Neutrophil (primary cell): ENCODE results near the gene LAMA5.
A peak's percentile ranks its signal among the peaks of the same experiment; 100 is the strongest.

Experiments
- H3K27ac ChIP-seq: fragments of 200-600 bp; sonication (generic); 2 replicates; pipeline ENCODE4 v1.5.1; 2016; ENCODE audit warnings: mild to moderate bottlenecking, moderate library complexity
- H3K27me3 ChIP-seq: fragments of 200-600 bp; sonication (generic); 2 replicates; pipeline ENCODE4 v1.6.0; 2016; ENCODE audit warnings: mild to moderate bottlenecking
- H3K36me3 ChIP-seq: fragments of 200-600 bp; sonication (generic); 2 replicates; pipeline ENCODE4 v1.5.1; 2017
- H3K4me1 ChIP-seq, 2 experiments: fragments of 200-600 bp in 1 of 2; sonication (generic) in 1 of 2; 1 replicate in 1 of 2; 2 replicates in 1 of 2; pipeline versions ENCODE4 v1.5.1 to v1.6.1; 2013 to 2016; ENCODE audit warnings: low read depth in 1 of 2, low read length in 1 of 2, mild to moderate bottlenecking in 1 of 2, moderate library complexity in 1 of 2; ENCODE audit not compliant: control insufficient read depth in 1 of 2, insufficient read depth in 1 of 2
- H3K4me3 ChIP-seq, 2 experiments: fragments of 200-600 bp in 1 of 2; sonication (generic) in 1 of 2; 1 replicate in 1 of 2; 2 replicates in 1 of 2; pipeline ENCODE4 v1.5.1; 2013 to 2016; ENCODE audit warnings: low read depth in 1 of 2, low read length in 1 of 2, mild to moderate bottlenecking in 1 of 2, moderate library complexity in 1 of 2
- H3K9me3 ChIP-seq: fragments of 200-600 bp; sonication (generic); 2 replicates; pipeline ENCODE4 v1.5.1; 2016
- CTCF ChIP-seq: fragments of 200-600 bp; sonication (generic); IDR thresholded peaks from 2 replicates; pipeline ENCODE4 v1.5.1; 2016; ENCODE audit warnings: antibody characterized with exemption

LAMA5 gene

GRCh38 chr20:62267543-62267942, 99.6 kb downstream of the LAMA5 start:
- TF ChIP-seq CTCF = no peak
- H3K9me3 ChIP-seq = no peaks in the 10 kb centered on the region
- no peak overlapping the region for H3K27ac ChIP-seq
- H3K36me3 ChIP-seq = peaks cover 89% of the 10 kb centered on the region
- H3K4me1 ChIP-seq = no peaks in the 10 kb centered on the region
- H3K27me3 ChIP-seq = no peaks in the 10 kb centered on the region
- no peak overlapping the region for H3K4me3 ChIP-seq

GRCh38 chr20:62266851-62267250, 100.3 kb downstream of the LAMA5 start:
- TF ChIP-seq CTCF = no peak
- Histone ChIP-seq H3K36me3 (peaks cover 89% of the 10 kb centered on the region), H3K4me1 (no peaks in the 10 kb centered on the region)

GRCh38 chr20:62266340-62266739, 100.8 kb downstream of the LAMA5 start:
- H3K27ac ChIP-seq = peak overlapping the region; percentile 7
- no peak for TF ChIP-seq CTCF
- H3K36me3 ChIP-seq = peaks cover 89% of the 10 kb centered on the region
- H3K9me3 ChIP-seq = no peaks in the 10 kb centered on the region
- no peaks in the 10 kb centered on the region for H3K27me3 ChIP-seq
- no peaks in the 10 kb centered on the region for H3K4me1 ChIP-seq
- no peak overlapping the region for H3K4me3 ChIP-seq

More at GRCh38 chr20:62266851-62267250, 100.3 kb downstream of the LAMA5 start:
- H3K9me3 ChIP-seq = no peaks in the 10 kb centered on the region
- no peak overlapping the region for H3K27ac ChIP-seq
- no peak overlapping the region for H3K4me3 ChIP-seq
- H3K27me3 ChIP-seq = no peaks in the 10 kb centered on the region

GRCh38 chr20:62265365-62265764, 101.7 kb downstream of the LAMA5 start:
- TF ChIP-seq CTCF = no peak
- Histone ChIP-seq H3K4me1 (no peaks in the 10 kb centered on the region), H3K9me3 (no peaks in the 10 kb centered on the region), H3K4me3 (no peak overlapping the region), H3K27me3 (no peaks in the 10 kb centered on the region), H3K27ac (peak overlapping the region; percentile 7), H3K36me3 (peaks cover 94% of the 10 kb centered on the region)

GRCh38 chr20:62263396-62263795, 103.7 kb downstream of the LAMA5 start:
- Histone ChIP-seq H3K27ac (no peak overlapping the region), H3K27me3 (no peaks in the 10 kb centered on the region), H3K4me3 (no peak overlapping the region), H3K36me3 (peaks cover 96% of the 10 kb centered on the region), H3K4me1 (no peaks in the 10 kb centered on the region), H3K9me3 (no peaks in the 10 kb centered on the region)
- no peak for TF ChIP-seq CTCF

GRCh38 chr20:62262064-62262463, 105.0 kb downstream of the LAMA5 start:
- Histone ChIP-seq H3K27me3 (no peaks in the 10 kb centered on the region), H3K27ac (no peak overlapping the region), H3K4me3 (no peak overlapping the region), H3K36me3 (peaks cover 100% of the 10 kb centered on the region), H3K9me3 (no peaks in the 10 kb centered on the region), H3K4me1 (no peaks in the 10 kb centered on the region)
- TF ChIP-seq CTCF = no peak
